Measurements from ENCODE around the gene TOR4A. TPM values are rescaled to one million over a fixed set of nuclear protein-coding genes. Genes with fewer than 3 reads are reported as not detected.
"Not testable (repeated sequence)": the region's sequence is repeated elsewhere in the genome, so short reads cannot be mapped to it uniquely, and the experiment has no call there.

Gene TOR4A
- total RNA-seq, 1 donor from 2014 or later = 16.3 TPM

- H3K9me3 ChIP-seq (replicated peaks) = no peaks in the 10 kb centered on the region
- peaks cover 22% of the 10 kb centered on the region for H3K36me3 ChIP-seq
- no peak for TF ChIP-seq CTCF (IDR thresholded peaks at IDR 0.05; ENCODE audit: borderline replicate concordance)
- no peaks in the 10 kb centered on the region for H3K27me3 ChIP-seq (ENCODE audit: low read depth)
- H3K4me3 ChIP-seq = peak within 1 kb of the TSS; percentile 96
- peak within 1 kb of the TSS; percentile 100 for H3K27ac ChIP-seq (replicated peaks)
- peaks cover 79% of the 10 kb centered on the region for H3K4me1 ChIP-seq
- peak; percentile 99 for DNase-seq
- intact Hi-C loops (cut with micrococcal nuclease) = no loop called here
Measured at GRCh38 chr9:137240841-137241489, 36.6 kb upstream of the TOR4A start, which contains the start of gene TUBB4B. Gene TUBB4B, plus strand, starts transcription at chr9:137241287. Its CDS starts 74 bp downstream, at chr9:137241361.

- H3K4me3 ChIP-seq = peak overlapping the region; percentile 96
- peaks cover 72% of the 10 kb centered on the region for H3K4me1 ChIP-seq
- TF ChIP-seq CTCF (IDR thresholded peaks at IDR 0.05; ENCODE audit: borderline replicate concordance) = no peak
Measured at GRCh38 chr9:137241490-137242268, 35.8 kb upstream of the TOR4A start.

GRCh38 chr9:137242269-137243203 lies 35.0 kb upstream of the TOR4A start:
- H3K9me3 ChIP-seq (replicated peaks) = no peaks in the 10 kb centered on the region
- H3K36me3 ChIP-seq = peaks cover 22% of the 10 kb centered on the region
- H3K4me1 ChIP-seq = peaks cover 70% of the 10 kb centered on the region
- intact Hi-C loops (cut with micrococcal nuclease) = no loop called here
- no peaks in the 10 kb centered on the region for H3K27me3 ChIP-seq (ENCODE audit: low read depth)
- peak overlapping the region; percentile 98 for H3K27ac ChIP-seq (replicated peaks)
- DNase-seq = no peak
- no peak for TF ChIP-seq CTCF (IDR thresholded peaks at IDR 0.05; ENCODE audit: borderline replicate concordance)
- peak overlapping the region; percentile 96 for H3K4me3 ChIP-seq

More at GRCh38 chr9:137241490-137242268, 35.8 kb upstream of the TOR4A start:
- intact Hi-C loops (cut with micrococcal nuclease) = no loop called here
- DNase-seq = peak; percentile 72
- peaks cover 22% of the 10 kb centered on the region for H3K36me3 ChIP-seq
- no peaks in the 10 kb centered on the region for H3K9me3 ChIP-seq (replicated peaks)
- H3K27ac ChIP-seq (replicated peaks) = peak overlapping the region; percentile 98
- no peaks in the 10 kb centered on the region for H3K27me3 ChIP-seq (ENCODE audit: low read depth)

- DNase-seq; intact Hi-C loops (cut with micrococcal nuclease); H3K27me3 ChIP-seq (ENCODE audit: low read depth); H3K9me3 ChIP-seq (replicated peaks); H3K27ac ChIP-seq (replicated peaks): not testable (repeated sequence)
- H3K4me3 ChIP-seq = peak overlapping the region; percentile 96
- H3K4me1 ChIP-seq = peaks cover 64% of the 10 kb centered on the region
- H3K36me3 ChIP-seq = peaks cover 22% of the 10 kb centered on the region
Measured at GRCh38 chr9:137243266-137243625, 34.3 kb upstream of the TOR4A start.

GRCh38 chr9:137243626-137244485 lies 33.7 kb upstream of the TOR4A start:
- H3K36me3 ChIP-seq = peaks cover 22% of the 10 kb centered on the region
- peak overlapping the region; percentile 96 for H3K4me3 ChIP-seq
- no peaks in the 10 kb centered on the region for H3K9me3 ChIP-seq (replicated peaks)
- no peaks in the 10 kb centered on the region for H3K27me3 ChIP-seq (ENCODE audit: low read depth)
- intact Hi-C loops (cut with micrococcal nuclease) = no loop called here
- H3K27ac ChIP-seq (replicated peaks) = peak overlapping the region; percentile 27
- peaks cover 58% of the 10 kb centered on the region for H3K4me1 ChIP-seq
- no peak for TF ChIP-seq CTCF (IDR thresholded peaks at IDR 0.05; ENCODE audit: borderline replicate concordance)
- no peak for DNase-seq
